Fibroblast of skin of right quadriceps (primary cell): ENCODE data around the gene BBS1.
"Not testable (repeated sequence)": the region's sequence is repeated elsewhere in the genome, so short reads cannot be mapped to it uniquely, and the experiment has no call there.

Experiments
- DNase-seq: peaks from one replicate; pipeline ENCODE4 v3.0.0-alpha.2; 2013

BBS1 gene

DNA sequence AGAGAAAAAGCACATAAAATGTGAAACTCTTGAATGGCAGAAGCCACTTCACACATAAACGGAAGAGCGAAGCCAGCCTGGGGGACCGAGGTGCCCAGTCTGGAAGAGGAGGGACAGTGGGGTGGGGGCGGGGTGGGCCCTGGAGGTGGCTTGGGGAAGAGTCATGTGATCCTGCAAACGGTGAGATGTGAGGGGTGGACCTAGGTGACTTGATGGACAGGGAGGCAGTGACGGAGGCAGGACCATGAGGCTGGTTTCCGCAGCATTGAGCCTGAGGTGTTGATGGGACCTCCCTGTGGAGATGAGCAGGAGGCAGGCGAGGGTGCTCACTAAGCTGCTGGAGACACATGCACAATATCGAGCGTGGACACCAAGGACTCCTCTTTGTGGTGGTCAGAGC, 18.6 kb downstream of the BBS1 start:
- DNase-seq, result no peak

DNA sequence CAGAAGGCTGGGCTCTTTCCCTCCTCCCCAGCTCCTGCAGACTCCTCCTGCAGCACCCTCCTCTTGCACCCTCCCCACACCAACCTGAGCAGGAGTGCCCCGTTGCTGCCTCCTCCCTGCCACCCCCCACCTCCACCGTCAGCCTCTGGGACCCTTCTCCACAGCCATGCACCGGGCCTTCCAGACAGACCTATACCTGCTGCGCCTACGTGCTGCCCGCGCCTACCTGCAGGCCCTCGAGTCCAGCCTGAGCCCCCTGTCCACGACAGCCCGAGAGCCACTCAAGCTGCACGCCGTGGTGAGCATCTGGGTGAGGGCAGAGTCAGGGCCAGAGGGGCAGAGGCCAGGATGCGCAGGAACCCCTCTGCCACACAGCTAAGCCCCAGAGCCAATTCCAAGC, 19.2 kb downstream of the BBS1 start:
- DNase-seq, result no peak

DNA sequence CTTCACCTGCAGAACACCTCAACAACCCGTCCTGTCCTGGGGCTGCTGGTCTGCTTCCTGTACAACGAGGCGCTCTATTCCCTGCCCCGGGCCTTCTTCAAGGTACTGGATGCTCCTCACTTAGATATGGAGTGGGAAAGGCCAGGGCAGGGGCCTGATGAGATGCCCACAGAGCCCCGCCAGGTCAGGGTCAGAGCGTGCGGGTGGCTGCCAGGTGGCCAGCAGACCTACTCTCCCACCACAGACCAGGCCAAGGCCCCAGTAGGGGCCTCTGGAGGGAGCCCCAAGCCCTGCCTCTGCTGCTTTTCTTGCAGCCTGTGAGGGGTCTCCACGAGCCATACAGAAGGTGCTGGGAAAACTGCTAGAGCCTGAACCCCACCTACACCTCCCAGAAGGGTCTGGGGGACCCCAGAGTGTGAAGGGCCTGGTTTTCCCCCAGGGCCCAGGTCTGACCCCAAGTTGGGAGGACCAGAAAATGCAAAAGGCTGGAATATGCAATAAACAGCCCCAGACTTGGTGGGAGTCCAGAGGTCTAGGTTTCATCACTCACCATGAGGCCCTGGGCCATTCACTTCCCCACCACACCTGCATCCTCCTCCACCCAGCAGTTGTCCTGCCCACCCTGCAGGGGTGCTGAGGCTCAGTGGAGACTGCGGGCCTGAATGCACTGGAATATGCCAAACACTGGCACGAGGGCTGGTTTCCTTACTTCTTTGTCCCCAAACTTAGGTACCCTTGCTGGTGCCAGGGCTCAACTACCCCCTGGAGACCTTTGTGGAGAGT, 20.7 kb downstream of the BBS1 start:
- DNase-seq, result no peak

DNA sequence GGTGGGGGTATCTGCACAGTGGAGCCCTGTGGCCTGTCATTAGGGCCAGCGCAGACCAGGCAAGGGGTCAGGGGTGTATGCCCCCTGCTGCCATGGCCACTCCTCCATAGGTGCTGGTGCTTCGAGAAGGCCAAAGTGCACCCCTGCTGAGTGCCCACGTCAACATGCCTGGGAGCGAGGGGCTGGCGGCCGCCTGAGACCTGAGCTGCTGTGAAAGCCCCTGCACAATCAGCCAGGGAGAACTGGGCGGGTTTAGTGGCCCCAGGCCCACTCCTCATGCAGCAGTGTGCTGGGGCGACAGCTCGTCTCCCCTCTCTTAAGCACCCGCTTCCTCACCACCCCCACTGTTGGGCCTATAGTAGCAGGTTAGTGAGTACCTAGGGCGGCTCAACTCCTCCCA, 21.4 kb downstream of the BBS1 start:
- DNase-seq, result no peak

DNA sequence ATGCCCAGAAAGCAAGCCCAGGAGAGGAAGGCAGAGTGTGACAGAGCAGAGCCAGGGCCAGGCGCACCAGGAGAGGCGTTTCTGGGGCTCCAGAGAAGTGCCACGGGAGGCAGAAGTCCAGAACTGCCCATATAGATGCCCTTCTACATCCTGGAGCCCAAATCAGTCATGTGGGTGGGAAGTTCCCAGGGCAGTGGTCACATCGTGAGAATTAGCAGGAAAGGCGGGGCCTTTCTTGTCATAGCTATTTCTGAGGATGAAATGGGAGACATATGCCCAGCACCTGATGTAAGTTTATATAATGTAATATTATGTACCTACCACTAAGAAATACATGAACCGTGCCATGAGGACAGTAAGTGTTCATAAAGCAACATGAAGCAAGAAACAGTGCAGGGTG, 22.3 kb downstream of the BBS1 start:
- no peak for DNase-seq

DNA sequence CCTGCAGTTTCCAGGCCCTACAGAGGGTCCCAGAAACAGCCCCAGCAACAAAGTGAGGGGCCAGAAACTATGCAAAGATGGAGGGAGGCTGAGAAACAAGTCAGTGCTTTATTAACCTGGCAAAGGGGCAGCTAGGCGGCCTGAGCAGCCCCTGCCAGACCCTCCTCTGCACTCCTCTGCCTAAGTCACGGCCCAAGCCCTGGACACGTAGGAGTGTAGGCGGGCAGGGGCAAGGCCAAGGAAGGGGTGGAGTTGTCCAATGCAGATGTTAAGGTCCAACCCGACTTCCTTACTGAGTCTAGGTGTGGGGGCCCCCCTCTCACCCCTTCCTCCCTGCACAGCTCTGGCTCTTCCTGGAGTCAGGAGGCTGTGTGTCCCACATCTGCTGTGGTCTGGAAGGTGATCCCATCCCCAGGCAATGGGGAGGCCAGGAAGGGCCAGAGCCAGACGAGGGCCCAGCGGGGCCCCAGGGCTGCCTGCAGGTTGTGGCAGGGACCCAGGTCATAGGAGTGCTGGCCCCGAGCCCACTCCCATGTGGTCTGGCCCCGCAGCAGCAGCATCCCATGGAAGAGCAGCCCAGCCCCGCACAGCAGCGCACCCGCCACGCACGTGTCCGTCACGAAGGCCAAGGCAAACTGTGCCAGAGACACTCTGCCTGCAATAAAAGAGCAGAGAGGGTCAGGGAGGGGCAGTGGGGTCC, 28.9 kb downstream of the BBS1 start:
- no peak for DNase-seq

DNA sequence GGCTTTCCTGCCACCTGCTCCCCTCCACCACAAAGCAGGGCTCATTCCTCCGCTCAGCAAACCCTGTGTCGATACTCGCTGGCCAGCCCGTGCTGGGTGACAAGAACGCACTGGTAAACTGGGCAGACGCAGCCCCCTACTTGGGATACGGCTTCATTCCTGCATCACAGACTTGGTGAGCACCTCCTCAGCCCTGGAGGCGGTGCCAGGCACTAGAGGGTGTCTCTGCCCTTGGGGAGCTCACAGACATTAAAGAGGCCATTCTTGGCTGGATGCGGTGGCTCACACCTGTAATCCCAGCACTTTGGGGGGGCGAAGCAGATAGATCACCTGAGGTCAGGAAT, 29.4 kb downstream of the BBS1 start:
- no peak for DNase-seq

DNA sequence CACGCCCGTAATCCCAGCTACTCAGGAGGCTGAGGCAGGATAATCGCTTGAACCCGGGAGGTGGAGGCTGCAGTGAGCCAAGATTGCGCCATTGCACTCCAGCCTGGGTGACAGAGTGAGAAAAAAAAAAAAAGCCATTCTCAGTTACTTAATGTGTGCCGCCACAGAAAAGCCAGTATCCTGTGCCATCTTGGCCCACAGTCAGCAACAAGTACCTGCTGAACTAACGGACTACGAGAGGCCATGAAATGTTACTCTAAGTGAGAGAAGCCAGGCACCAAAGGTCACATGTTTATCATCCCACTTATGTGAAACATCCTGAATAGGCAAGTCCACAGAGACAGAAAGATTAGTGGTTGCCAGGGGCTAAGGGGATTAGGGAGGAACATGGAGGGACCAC, 30.2 kb downstream of the BBS1 start:
- DNase-seq, result not testable (repeated sequence)

DNA sequence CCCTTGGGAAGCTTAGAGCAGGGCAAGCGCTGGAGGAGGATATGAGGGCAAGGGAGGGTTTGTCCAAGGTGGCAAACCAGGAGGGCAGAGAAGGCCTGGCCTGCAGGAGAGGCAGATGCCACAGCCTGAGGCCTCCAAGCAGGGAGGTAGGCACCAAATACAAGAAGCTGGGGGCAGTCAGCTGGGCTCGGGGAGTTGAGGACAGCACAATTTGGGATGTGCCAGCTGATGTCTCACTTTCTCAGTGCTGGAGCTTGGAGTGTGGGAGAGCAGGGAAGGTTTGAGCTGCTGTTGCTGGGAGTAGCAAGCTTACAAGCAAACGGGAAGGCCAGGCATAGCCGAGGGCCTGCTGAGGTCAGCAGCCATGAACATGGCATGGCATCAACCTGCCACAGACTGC, 31.5 kb downstream of the BBS1 start:
- no peak for DNase-seq

DNA sequence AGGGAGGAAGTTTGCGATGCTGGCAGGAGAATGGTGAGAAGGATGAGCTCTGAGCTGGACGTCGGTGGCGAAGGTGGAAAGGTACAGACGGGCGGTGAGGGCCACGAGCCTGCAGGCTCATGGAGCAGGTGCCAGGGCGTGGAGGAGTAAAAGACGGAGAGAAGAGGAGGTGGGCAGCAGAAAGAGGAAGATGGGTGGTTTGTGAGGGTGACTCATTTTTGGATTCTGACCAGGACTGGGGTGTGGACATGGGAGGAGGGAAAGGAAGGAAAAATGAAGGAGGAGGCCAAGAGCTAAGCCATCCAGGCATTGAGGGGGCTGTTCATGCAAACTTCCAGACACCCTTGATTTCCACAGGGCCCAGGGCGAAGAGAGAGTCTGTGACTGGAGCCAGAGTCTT, 31.9 kb downstream of the BBS1 start:
- DNase-seq, result peak; percentile 10

DNA sequence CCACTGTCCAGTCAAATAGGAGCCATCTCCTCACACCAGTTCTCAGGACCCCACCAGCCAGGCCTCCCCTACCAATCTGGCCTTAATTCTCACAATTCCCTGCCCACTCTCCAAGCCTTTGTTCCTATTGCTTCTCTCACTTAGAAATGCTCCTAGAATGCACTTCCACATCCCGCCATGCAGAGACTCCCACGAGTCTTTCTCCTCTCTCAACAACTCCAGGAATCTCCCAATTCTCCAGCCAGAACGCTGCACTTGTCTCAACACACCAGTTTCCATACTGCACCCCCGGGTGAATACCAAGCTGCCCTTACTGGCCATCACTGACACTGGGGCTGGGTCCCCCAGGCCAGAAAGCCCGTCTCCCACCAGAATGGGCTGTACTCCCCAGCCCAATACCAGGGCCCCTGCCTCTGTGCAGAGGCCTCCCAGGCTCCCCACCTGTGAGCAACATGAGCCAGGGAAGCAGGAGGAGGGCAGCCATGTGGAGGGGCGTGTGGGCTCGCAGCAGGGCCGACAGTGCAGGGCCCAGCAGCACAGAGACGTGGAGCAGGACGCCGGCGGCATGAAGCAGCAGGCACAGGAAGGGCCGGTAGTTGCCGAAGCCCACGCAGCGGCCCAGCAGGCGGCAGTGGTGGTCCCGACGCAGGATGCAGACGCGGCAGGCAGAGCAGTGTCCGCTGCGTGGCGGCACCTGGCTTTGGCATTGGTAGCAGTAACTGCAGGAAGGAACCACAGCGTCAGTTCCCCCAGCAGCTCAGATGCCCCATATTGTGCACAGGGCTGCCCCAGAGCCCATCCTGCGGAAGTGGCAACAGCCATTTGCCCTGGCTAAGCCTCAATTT, 33.0 kb downstream of the BBS1 start:
- peak; percentile 48 for DNase-seq

DNA sequence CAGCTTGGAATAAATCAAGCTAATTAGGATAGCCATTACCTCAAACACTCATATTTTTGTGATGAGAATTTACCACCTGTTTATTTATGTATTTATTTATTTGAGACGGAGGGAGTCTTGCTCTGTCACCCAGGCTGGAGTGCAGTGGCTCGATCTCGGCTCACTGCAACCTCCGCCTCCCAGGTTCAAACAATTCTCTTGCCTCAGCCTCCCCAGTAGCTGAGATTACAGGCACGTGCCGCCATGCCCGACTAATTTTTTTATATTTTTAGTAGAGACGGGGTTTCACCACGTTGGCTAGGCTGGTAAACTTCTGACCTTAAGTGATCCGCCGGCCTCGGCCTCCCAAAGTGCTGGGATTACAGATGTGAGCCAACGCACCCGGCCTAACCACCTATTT, 34.5 kb downstream of the BBS1 start:
- not testable (repeated sequence) for DNase-seq

DNA sequence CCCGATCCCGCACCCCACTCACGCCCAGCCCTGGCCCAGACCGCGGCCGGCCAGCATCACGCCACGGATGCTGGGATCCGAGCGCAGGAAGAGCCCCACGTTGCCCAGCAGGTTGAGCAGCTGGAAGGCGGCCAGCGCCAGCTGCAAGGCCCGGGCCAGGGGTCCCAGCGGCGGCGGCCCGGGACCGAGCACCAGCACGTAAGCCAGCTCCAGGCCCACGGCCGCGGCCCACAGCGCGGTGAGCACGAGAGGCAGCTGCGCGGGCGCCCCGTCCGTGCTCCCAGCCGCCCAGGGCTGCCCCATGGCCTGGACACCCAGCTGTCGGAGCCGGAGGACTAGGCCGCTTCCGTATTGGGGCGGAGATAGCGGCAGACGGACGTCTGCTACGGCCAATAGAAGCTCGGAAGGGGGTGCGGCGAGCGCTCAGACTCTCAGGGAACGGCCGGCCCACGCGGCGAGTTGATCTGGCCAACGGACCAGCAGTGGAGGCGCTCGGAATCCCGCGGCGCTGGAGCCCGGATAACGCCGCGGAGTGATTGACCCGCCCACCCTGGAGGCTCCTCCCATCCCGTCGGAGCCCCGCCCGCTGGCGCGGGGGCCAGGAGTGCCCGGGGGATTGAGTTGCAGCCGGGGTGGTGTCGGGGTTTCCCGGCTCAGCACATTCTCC, 35.4 kb downstream of the BBS1 start, which contains the start of gene ZDHHC24:
ZDHHC24 (minus strand) TSS at position 348 of the 667 bp plus-strand sequence; CDS start at position 303, 45 bp downstream.
- DNase-seq, result peak; percentile 97

DNA sequence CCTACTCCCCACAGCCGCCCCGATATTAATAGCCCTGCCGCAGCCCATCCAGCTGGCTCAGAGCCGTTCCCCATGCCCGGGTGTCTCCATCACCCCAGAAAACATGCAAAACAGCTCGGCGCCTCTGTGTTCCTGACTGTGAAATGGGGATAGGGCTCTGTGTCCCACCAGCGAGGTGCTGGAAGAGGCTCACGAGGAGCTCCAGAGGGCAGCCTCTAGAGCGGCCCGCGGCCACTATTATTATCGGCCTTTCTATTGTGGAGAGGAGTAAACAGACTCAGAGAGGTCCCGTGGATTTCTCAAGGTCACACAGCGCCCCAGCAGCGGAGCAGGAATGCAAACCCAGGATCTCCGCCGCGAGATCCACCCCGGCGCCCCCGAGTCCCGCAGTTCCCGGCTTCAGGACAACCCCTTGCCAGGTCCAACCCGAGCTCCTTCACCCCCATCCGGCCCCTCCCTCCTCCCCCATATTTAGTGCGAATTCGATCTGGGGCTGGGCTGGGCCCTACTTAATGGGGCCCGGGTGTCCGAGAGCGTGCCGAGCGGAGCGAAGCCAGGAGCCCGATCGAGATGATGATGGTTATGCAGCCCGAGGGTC, 36.0 kb downstream of the BBS1 start, which contains the start of gene ACTN3:
ACTN3 (plus strand) TSS at position 536 of the 598 bp plus-strand sequence; CDS start at position 571, 35 bp downstream.
- DNase-seq, result peak; percentile 41

DNA sequence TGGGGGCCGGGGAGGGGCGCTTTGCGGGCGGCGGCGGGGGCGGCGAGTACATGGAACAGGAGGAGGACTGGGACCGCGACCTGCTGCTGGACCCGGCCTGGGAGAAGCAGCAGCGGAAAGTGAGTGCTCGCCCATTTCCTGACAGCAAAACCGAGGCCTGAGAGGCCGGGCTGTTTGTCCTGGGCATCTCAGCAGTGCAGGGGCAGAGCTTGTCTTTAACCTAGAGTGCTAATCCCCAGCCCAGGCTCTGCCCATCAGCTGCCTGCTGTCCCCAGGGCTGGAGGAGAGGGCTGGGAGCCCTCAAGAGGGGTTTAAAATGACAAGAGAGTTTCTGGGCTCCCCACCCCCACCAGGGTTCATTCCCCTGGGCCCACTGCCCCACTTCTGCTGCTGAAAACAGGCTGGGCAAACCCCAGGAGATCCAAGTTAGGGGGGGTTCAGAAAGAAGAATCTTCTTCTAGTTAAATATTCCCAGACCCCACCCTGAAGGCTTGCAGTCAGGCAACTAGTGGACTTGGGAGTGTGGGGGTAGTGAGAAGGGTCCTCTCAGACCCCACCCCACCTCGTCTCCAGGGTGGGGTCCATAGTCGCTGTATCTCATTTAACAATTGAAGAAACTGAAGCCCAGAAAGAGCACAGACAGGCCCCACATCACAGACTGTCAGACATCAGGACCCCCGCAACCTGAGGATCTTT, 36.7 kb downstream of the BBS1 start:
- no peak for DNase-seq

DNA sequence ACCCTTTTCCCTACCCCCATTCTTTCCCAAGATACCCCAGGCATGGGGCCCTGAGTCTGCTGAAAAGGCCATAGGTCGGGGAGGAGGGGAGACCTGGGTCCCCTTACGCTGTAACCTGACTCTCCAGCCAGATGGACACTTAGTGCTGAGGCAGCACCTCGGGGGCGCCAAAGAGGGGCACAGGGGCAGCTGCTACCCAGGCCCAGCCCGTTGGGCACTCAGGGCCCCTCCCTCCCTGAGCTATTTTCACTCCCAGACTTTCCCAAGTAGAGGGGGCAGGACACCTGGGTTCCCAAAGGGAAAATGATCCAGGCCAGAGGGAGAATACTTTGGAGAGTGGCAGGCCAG, 37.2 kb downstream of the BBS1 start:
- no peak for DNase-seq

DNA sequence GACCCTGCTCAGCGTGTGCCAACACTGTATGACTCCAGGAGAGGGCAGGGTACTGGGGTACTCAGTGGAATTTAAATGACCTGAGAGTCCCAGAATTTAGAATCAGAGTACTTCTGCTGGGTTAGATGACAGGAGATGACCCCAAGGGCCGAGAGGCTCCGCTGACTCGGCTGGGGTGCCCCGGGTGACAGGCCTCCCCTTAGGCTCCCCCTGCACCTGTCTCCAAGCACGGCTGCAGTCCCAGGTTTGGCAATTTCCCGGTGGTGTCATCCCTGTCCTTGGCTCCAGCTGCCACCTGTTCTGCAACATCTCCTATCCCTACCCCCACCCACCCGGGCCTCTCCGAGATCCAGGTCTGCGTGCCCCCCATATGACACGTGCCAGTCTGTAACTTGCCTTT, 37.6 kb downstream of the BBS1 start:
- no peak for DNase-seq

DNA sequence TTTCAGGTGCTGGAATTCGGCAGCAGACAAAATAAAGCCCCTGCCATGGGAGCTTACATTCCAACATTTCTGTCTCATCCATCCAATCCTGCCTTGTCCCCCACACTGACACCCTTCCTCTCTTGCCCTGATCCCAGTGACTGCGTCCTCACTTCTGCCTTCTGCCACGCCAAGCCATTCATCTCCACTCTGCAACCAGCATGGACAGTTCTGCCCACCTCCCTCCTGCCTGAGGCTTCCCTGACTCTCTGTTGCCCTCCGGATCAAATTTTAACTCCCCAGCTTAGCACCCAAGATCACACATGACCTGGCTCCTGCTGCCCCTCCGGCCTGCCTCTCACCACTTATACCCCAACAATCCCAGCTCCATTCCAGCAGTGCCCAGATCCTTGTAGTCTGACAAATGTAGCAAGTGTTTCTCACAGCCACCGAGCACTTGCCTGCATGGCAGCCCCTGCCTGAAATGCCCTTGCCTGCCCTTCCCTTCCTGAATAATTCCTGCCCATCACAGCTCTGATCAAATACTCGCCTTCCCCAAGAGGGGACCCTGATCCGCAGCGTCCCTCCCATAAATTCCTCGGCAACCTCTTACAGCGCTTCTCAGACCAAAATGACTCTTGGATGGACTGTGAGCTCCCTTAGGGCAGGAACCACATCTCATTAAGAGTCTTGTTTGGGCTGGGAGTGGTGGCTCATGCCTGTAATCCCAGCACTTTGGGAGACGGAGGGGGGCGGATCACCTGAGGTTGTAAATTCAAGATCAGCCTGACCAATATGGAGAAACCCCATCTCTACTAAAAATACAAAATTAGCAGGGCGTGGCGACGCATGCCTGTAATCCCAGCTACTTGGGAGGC, 38.6 kb downstream of the BBS1 start:
- no peak for DNase-seq

DNA sequence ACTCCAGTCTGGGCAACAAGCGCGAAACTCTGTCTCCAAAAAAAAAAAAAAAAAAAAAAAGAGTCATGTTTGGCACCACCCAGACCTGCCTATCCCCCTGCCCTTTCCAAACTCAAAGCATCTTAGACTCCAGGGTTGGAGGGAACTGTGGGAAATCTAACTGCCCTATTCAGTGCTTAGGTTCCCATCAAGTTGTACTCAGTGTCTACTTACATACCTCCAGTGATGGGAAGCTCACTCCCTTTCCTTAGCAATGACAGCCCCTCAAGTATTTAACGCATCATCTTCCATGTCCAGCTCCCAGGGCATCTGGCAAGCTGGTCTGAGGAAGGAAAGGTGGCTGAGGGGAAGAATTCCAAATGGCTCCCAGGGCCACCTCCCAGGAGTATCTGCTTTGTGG, 39.3 kb downstream of the BBS1 start:
- DNase-seq, result no peak

DNA sequence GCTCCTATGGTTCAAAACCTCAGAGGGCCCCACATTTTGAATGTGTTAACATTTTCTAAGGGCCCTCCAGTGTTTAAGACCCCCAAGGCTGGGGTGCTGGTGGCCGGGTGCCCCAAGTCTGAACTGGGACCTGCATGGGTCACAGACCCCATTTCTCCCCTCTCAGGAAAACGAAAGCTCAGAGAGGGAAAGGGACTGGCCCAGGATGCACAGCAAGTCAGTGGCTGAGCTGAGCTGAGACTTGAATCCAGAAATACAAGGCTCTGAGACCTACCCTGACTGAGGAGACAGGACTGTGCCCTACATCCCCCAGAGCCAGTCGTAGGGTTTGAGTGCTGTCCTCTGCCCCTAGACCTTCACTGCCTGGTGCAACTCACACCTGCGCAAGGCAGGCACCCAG, 40.5 kb downstream of the BBS1 start:
- DNase-seq, result no peak

DNA sequence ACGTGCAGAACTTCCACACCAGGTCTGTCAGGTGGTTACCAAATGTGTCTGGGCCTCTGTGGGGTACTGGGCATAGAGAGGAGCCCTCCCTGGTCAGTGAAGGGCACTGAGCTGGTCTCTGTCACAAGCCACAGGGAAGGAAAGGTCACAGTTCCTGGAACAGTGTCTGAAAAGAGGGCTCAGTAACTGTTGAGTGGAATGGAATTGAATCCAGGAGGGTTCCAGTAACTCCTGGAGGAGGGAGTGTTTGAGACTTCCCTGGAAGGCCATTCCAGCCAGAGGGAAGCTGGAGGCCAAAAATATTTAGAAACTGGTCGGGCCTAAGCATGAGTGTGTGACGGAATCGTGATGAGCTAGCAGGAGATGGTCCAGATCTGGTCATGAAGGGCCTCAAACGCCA, 44.2 kb downstream of the BBS1 start:
- DNase-seq, result no peak
